Activated T-helper 1 cell treated with Interleukin-2 at 50 U/mL for 16 hours (primary cell): ENCODE results near the gene EGFR.

Source experiments
- DNase-seq: peaks from one replicate; pipeline ENCODE4 v3.0.0-alpha.2; 2020; ENCODE audit warnings: low read depth

EGFR gene

GRCh38 chr7:55063061-55063460 is 44.2 kb downstream of the EGFR start:
- no peak for DNase-seq

- DNase-seq: no peak
Observed at GRCh38 chr7:55063633-55064032, 44.8 kb downstream of the EGFR start.

- DNase-seq: no peak
Observed at GRCh38 chr7:55065079-55065478, 46.3 kb downstream of the EGFR start.

GRCh38 chr7:55065511-55066229 is 46.9 kb downstream of the EGFR start:
- no peak for DNase-seq

GRCh38 chr7:55066524-55066923 is 47.7 kb downstream of the EGFR start:
- no peak for DNase-seq

- DNase-seq: no peak
Observed at GRCh38 chr7:55066938-55067337, 48.1 kb downstream of the EGFR start.

- no peak for DNase-seq
Observed at GRCh38 chr7:55067748-55068147, 48.9 kb downstream of the EGFR start.

GRCh38 chr7:55069271-55069792 is 50.5 kb downstream of the EGFR start:
- no peak for DNase-seq

- no peak for DNase-seq
Observed at GRCh38 chr7:55070271-55070743, 51.5 kb downstream of the EGFR start.

- no peak for DNase-seq
Observed at GRCh38 chr7:55070854-55071253, 52.0 kb downstream of the EGFR start.

GRCh38 chr7:55071411-55072175 is 52.8 kb downstream of the EGFR start:
- DNase-seq: no peak

GRCh38 chr7:55072251-55072650 is 53.4 kb downstream of the EGFR start:
- no peak for DNase-seq

GRCh38 chr7:55073051-55073511 is 54.3 kb downstream of the EGFR start:
- DNase-seq: no peak

- DNase-seq: no peak
Observed at GRCh38 chr7:55073976-55074528, 55.2 kb downstream of the EGFR start.

GRCh38 chr7:55075464-55076021 is 56.7 kb downstream of the EGFR start:
- no peak for DNase-seq

GRCh38 chr7:55077561-55078410 is 59.0 kb downstream of the EGFR start:
- DNase-seq: no peak

GRCh38 chr7:55078465-55079372 is 59.9 kb downstream of the EGFR start:
- no peak for DNase-seq

- no peak for DNase-seq
Observed at GRCh38 chr7:55080000-55080623, 61.3 kb downstream of the EGFR start.

- DNase-seq: no peak
Observed at GRCh38 chr7:55081068-55081467, 62.3 kb downstream of the EGFR start.
